Breast epithelium (tissue), 4 donors: Measurements from ENCODE around the gene PDZRN3. TPM values are rescaled to one million over a fixed set of nuclear protein-coding genes. Genes with fewer than 3 reads are reported as not detected.

ENCODE experiments used
- DNase-seq, 2 donors: peaks; one replicate each; pipeline ENCODE4 v3.0.0-alpha.2; 2019; ENCODE audit warnings: low spot score in 2 of 2
- H3K27ac ChIP-seq, 2 donors: fragments of 200-600 bp; sonication (generic) in 1 of 2; one replicate each; pipeline ENCODE4 v1.5.1; 2016 to 2019; ENCODE audit warnings: mild to moderate bottlenecking in 1 of 2
- H3K27me3 ChIP-seq, 2 donors: fragments of 200-600 bp; sonication (generic) in 1 of 2; one replicate each; pipeline versions ENCODE4 v1.5.1 to v1.6.0; 2017 to 2019; ENCODE audit warnings: control low read depth in 1 of 2, mild to moderate bottlenecking in 1 of 2
- H3K36me3 ChIP-seq: fragments of 200-600 bp; one replicate; pipeline ENCODE4 v1.5.1; 2019
- H3K4me1 ChIP-seq, 2 donors: fragments of 200-600 bp; sonication (generic); one replicate each; pipeline ENCODE4 v1.5.1; 2016 to 2019; ENCODE audit warnings: control low read depth in 1 of 2
- H3K4me3 ChIP-seq, 3 donors: fragments of 200-600 bp; sonication (generic); 1 replicate in 2 of 3; 2 replicates in 1 of 3; pipeline ENCODE4 v1.5.1; 2016 to 2019; ENCODE audit warnings: mild to moderate bottlenecking in 3 of 3, moderate library complexity in 2 of 3
- H3K9me3 ChIP-seq, 2 donors: fragments of 200-600 bp; sonication (generic) in 1 of 2; one replicate each; pipeline ENCODE4 v1.5.1; 2016 to 2019; ENCODE audit warnings: control low read depth in 1 of 2
- CTCF ChIP-seq, 3 donors: fragments of 450-650 bp; IDR thresholded peaks; one replicate each; pipeline ENCODE4 v1.5.1; 2016 to 2017; ENCODE audit warnings: antibody characterized with exemption in 3 of 3, mild to moderate bottlenecking in 3 of 3, moderate library complexity in 3 of 3
- POLR2A ChIP-seq: fragments of 450-650 bp; IDR thresholded peaks from one replicate; pipeline ENCODE4 v1.6.1; 2016; ENCODE audit warnings: antibody characterized with exemption, mild to moderate bottlenecking, moderate library complexity
- POLR2AphosphoS5 ChIP-seq, 3 donors: sonication (generic); formaldehyde crosslinking; IDR thresholded peaks; one replicate each; pipeline ENCODE4 v1.6.1; 2017; ENCODE audit warnings: antibody characterized with exemption in 3 of 3
- intact Hi-C: fragments of 100-400 bp; cut with DNase I; formaldehyde crosslinking; loops from one replicate; pipeline ENCODE4 v1.15.1; 2023; ENCODE audit warnings: low total_unique reads
- total RNA-seq, 3 donors: library from RNA; depleted of rRNA; stranded (reverse); fragments of >200 nt; gene quantifications; one replicate each; pipeline ENCODE4 v1.1.0, GENCODE V29; 2016

The PDZRN3 gene
- total RNA-seq, 3 donors from 2014 or later, result 36.0 to 79.6 (median 37.6) TPM

- peaks cover 0 to 4% of the 10 kb centered on the region in 2 donors for H3K9me3 ChIP-seq
- no peak for DNase-seq
- intact Hi-C loops, result loop anchor here (2.0 kb wide), 1 partner anchor 27 kb away; no protein-coding TSS in a partner anchor
- H3K27me3 ChIP-seq, result no peaks in the 10 kb centered on the region
- H3K36me3 ChIP-seq, result no peaks in the 10 kb centered on the region
- no peak for TF ChIP-seq POLR2A
- peaks cover 0 to 5% of the 10 kb centered on the region in 2 donors for H3K4me1 ChIP-seq
- H3K27ac ChIP-seq, result peak overlapping the region; percentile 21 to 80
- H3K4me3 ChIP-seq, result no peak overlapping the region
These were observed 102.9 kb downstream of the PDZRN3 start for GRCh38 chr3:73521734-73522336.

GRCh38 chr3:73520931-73521461 lies 103.7 kb downstream of the PDZRN3 start:
- H3K27me3 ChIP-seq, result no peaks in the 10 kb centered on the region
- H3K27ac ChIP-seq, result peak overlapping the region; percentile 79 to 80
- no peaks in the 10 kb centered on the region for H3K36me3 ChIP-seq
- peak overlapping the region in 2 of 3 donors; percentile 20 to 43 for H3K4me3 ChIP-seq
- H3K4me1 ChIP-seq, result peaks cover 0 to 5% of the 10 kb centered on the region in 2 donors
- TF ChIP-seq CTCF (IDR thresholded peaks at IDR 0.05), result no peak
- TF ChIP-seq POLR2AphosphoS5 (IDR thresholded peaks at IDR 0.05), result peak in 2 of 3 donors; percentile 33 to 35
- TF ChIP-seq POLR2A, result no peak
- peaks cover 0 to 4% of the 10 kb centered on the region in 2 donors for H3K9me3 ChIP-seq
- DNase-seq, result peak; percentile 68 to 74
- intact Hi-C loops, result no loop called here

GRCh38 chr3:73516631-73517030 lies 108.1 kb downstream of the PDZRN3 start:
- H3K36me3 ChIP-seq, result no peaks in the 10 kb centered on the region
- no peaks in the 10 kb centered on the region for H3K27me3 ChIP-seq
- H3K4me1 ChIP-seq, result peaks cover 0 to 5% of the 10 kb centered on the region in 2 donors
- DNase-seq, result peak in 1 of 2 donors; percentile 60
- H3K4me3 ChIP-seq, result no peak overlapping the region
- TF ChIP-seq POLR2AphosphoS5 (IDR thresholded peaks at IDR 0.05), result no peak
- TF ChIP-seq POLR2A, result no peak
- no peak for TF ChIP-seq CTCF (IDR thresholded peaks at IDR 0.05)
- peak overlapping the region in 1 of 2 donors; percentile 34 for H3K27ac ChIP-seq
- H3K9me3 ChIP-seq, result no peaks in the 10 kb centered on the region
- intact Hi-C loops, result no loop called here

- H3K9me3 ChIP-seq, result no peaks in the 10 kb centered on the region
- H3K27me3 ChIP-seq, result no peaks in the 10 kb centered on the region
- DNase-seq, result no peak
- intact Hi-C loops, result no loop called here
- H3K4me3 ChIP-seq, result no peak overlapping the region
- no peaks in the 10 kb centered on the region for H3K36me3 ChIP-seq
- TF ChIP-seq POLR2A (no peak), CTCF (IDR thresholded peaks at IDR 0.05) (no peak)
- no peak overlapping the region for H3K27ac ChIP-seq
- H3K4me1 ChIP-seq, result peaks cover 0 to 8% of the 10 kb centered on the region in 2 donors
These were observed 111.5 kb downstream of the PDZRN3 start for GRCh38 chr3:73513260-73513659.

- Histone ChIP-seq H3K36me3 (no peaks in the 10 kb centered on the region), H3K27ac (peak overlapping the region; percentile 27 to 46), H3K4me1 (peaks cover 0 to 8% of the 10 kb centered on the region in 2 donors), H3K4me3 (no peak overlapping the region), H3K9me3 (no peaks in the 10 kb centered on the region), H3K27me3 (no peaks in the 10 kb centered on the region)
- intact Hi-C loops, result no loop called here
- DNase-seq, result no peak
- TF ChIP-seq POLR2AphosphoS5 (IDR thresholded peaks at IDR 0.05), result no peak
- no peak for TF ChIP-seq CTCF (IDR thresholded peaks at IDR 0.05)
- no peak for TF ChIP-seq POLR2A
These were observed 112.9 kb downstream of the PDZRN3 start for GRCh38 chr3:73511571-73512525.
